H1 (cell line): ENCODE data around the gene PDE4D.

Experiments
- GABPA ChIP-seq: IDR thresholded peaks from 2 replicates; pipeline ENCODE4 v1.6.1; 2011; ENCODE audit warnings: mild to moderate bottlenecking, low read length, moderate library complexity, borderline replicate concordance; ENCODE audit not compliant: insufficient read depth
- TF ChIP-seq, protein P1 (sequence below), 3 experiments: IDR thresholded peaks; 1 replicate in 2 of 3; 2 replicates in 1 of 3; pipeline versions ENCODE4 v1.5.1 to v1.6.1; 2011; ENCODE audit warnings: low read length in 3 of 3, mild to moderate bottlenecking in 3 of 3, inconsistent platforms in 2 of 3, low read depth in 1 of 3, moderate library complexity in 1 of 3; ENCODE audit not compliant: insufficient read depth in 1 of 3; ENCODE audit errors: control extremely low read depth in 1 of 3

DNA sequence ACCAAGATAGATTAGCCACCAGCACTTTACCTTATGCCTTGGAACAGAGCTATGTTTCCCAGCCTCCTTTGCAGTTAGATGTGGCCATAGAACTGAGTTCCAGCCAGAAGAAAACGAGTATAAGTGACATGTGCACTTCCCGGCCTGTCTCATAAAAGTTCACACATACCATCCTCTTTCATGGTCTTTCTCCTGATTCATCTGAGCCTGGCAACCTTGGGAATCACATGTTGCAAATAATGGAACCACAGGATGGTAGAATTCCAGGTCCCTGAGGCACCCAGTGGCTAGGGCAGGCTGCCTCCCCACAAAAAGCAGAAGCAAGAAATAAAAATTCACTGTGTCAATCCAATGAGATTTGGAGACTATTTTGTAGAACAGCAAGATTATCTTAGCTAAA is 128.1 kb downstream of the PDE4D start:
- TF ChIP-seq, protein P1, sequence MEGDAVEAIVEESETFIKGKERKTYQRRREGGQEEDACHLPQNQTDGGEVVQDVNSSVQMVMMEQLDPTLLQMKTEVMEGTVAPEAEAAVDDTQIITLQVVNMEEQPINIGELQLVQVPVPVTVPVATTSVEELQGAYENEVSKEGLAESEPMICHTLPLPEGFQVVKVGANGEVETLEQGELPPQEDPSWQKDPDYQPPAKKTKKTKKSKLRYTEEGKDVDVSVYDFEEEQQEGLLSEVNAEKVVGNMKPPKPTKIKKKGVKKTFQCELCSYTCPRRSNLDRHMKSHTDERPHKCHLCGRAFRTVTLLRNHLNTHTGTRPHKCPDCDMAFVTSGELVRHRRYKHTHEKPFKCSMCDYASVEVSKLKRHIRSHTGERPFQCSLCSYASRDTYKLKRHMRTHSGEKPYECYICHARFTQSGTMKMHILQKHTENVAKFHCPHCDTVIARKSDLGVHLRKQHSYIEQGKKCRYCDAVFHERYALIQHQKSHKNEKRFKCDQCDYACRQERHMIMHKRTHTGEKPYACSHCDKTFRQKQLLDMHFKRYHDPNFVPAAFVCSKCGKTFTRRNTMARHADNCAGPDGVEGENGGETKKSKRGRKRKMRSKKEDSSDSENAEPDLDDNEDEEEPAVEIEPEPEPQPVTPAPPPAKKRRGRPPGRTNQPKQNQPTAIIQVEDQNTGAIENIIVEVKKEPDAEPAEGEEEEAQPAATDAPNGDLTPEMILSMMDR (IDR thresholded peaks at IDR 0.05; ENCODE audit: control extremely low read depth in 1 of 3, insufficient read depth in 1 of 3, low read depth in 1 of 3, low read length in 3 of 3): no peak
- TF ChIP-seq GABPA: no peak
